Naive thymus-derived CD8-positive, alpha-beta T cell (primary cell): Measurements from ENCODE around the gene ZKSCAN5. TPM values are rescaled to one million over a fixed set of nuclear protein-coding genes. Genes with fewer than 3 reads are reported as not detected.
A peak's percentile ranks its signal among the peaks of the same experiment; 100 is the strongest.
"Not testable (repeated sequence)": the region's sequence is repeated elsewhere in the genome, so short reads cannot be mapped to it uniquely, and the experiment has no call there.

ENCODE experiments used
- ATAC-seq, 2 donors: fragments of 150-1000 bp; cut with Tn5 transposase in 1 of 2; sonication (Bioruptor Pico), chemical (Tn5 transposase) in 1 of 2; 1 replicate in 1 of 2; 2 replicates in 1 of 2; pipeline ENCODE4 v1.10.0; 2021; ENCODE audit warnings: mild to moderate bottlenecking in 2 of 2, moderate library complexity in 2 of 2
- POLR2A ChIA-PET: fragments of 350-600 bp; sonication (Branson Sonifier 250); formaldehyde crosslinking; loops from one replicate; lab custom pipeline; 2021; ENCODE audit warnings: antibody characterized with exemption; lab: Charles Lee
- DNase-seq, 10 donors: peaks; one replicate each; pipeline versions ENCODE4 v3.0.0 to v3.0.0-alpha.2; 2020 to 2022
- H3K27ac Mint-ChIP-seq, 10 donors: one replicate each; pipeline ENCODE4 v1.8.0; 2020 to 2022; ENCODE audit warnings: mild to moderate bottlenecking in 10 of 10, mixed read lengths in 10 of 10, moderate library complexity in 4 of 10, inconsistent platforms in 1 of 10
- H3K27me3 Mint-ChIP-seq, 5 donors: one replicate each; pipeline ENCODE4 v1.8.0; 2021 to 2022; ENCODE audit warnings: mixed read lengths in 5 of 5
- H3K36me3 Mint-ChIP-seq, 3 donors: one replicate each; pipeline ENCODE4 v1.8.0; 2020 to 2022; ENCODE audit warnings: mixed read lengths in 3 of 3, mild to moderate bottlenecking in 2 of 3, inconsistent platforms in 1 of 3
- H3K4me1 Mint-ChIP-seq, 4 donors: one replicate each; pipeline ENCODE4 v1.8.0; 2021 to 2022; ENCODE audit warnings: mixed read lengths in 4 of 4
- H3K4me3 Mint-ChIP-seq, 10 donors: one replicate each; pipeline ENCODE4 v1.8.0; 2020 to 2022; ENCODE audit warnings: mild to moderate bottlenecking in 10 of 10, mixed read lengths in 10 of 10, moderate library complexity in 6 of 10, inconsistent platforms in 1 of 10
- H3K9me3 Mint-ChIP-seq, 9 donors: one replicate each; pipeline ENCODE4 v1.8.0; 2020 to 2022; ENCODE audit warnings: mixed read lengths in 9 of 9, mild to moderate bottlenecking in 3 of 9, inconsistent platforms in 1 of 9, moderate library complexity in 1 of 9
- polyA plus RNA-seq, 3 donors: library from polyadenylated mRNA; unstranded; fragments of 300-500 nt; fragmentation: Illumina TruSeq; gene quantifications; one replicate each; pipeline ENCODE4 v1.2.3, GENCODE V29; 2021
- total RNA-seq, 8 experiments: library from RNA in 2 of 8; stranded (reverse) in 2 of 8; gene quantifications; one replicate each; pipeline ENCODE4 v1.2.3 and lab custom pipeline; 2021 to 2026

The ZKSCAN5 gene
- total and polyA plus RNA-seq, 5 experiments from 2014 or later, result 3.0 to 9.9 (median 5.7) TPM

DNA sequence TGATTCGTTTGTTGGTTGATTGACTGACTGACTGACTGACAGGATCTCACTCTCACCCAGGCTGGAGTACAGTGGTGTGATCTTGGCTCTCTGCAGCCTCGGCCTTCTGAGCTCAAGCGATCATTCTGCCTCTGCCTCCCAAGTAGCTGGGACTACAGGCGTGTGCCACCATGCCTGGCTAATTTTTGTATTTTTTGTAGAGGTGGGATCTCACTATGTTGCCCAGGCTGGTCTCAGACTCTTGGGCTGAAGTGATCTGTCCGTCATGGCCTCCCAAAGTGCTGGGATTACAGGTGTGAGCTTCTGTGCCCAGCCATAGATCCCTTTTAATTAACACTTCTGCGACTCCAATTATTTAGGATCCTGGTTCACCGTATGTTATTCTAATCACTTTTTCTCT, 64.3 kb downstream of the ZKSCAN5 start:
- Mint-ChIP-seq H3K4me1 (peaks cover 10 to 27% (median 20%) of the 10 kb centered on the region in 4 donors), H3K27ac (peak overlapping the region in 2 of 10 donors; percentile 21 to 29), H3K36me3 (peaks cover 5 to 77% (median 15%) of the 10 kb centered on the region in 3 donors)
- DNase-seq, POLR2A ChIA-PET, H3K4me3 Mint-ChIP-seq, H3K9me3 Mint-ChIP-seq, H3K27me3 Mint-ChIP-seq, ATAC-seq: not testable (repeated sequence)

DNA sequence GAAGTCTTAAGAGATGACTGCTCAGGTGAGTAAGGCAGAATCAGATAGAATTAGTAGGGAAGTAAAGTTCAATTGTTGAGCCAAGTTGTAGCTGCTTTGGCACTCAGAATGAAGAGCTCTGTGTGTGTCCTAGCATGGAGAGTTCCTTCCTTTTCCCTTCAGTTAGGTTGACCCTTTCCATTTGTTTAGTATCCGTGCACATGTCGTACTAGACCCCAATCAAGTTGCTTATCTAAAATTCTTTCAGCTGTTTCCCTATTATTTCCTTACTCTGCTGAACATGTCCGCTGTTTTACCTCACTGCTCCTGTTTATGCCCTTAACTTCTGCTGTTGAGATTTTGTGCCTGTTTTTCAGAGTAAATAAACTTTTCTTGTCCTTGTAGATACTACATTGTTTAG, 67.3 kb downstream of the ZKSCAN5 start:
- no peak for ATAC-seq
- H3K36me3 Mint-ChIP-seq, result peaks cover 5 to 57% (median 14%) of the 10 kb centered on the region in 3 donors
- no peaks in the 10 kb centered on the region for H3K27me3 Mint-ChIP-seq

GRCh38 chr7:99573257-99573656, 68.8 kb downstream of the ZKSCAN5 start:
- H3K27ac Mint-ChIP-seq, result peak overlapping the region in 3 of 10 donors; percentile 29 to 55 (median 53)
- POLR2A ChIA-PET, result no interaction called here
- ATAC-seq, result no peak
- no peak for DNase-seq
- H3K27me3 Mint-ChIP-seq, result no peaks in the 10 kb centered on the region
- peaks cover 5 to 51% (median 14%) of the 10 kb centered on the region in 3 donors for H3K36me3 Mint-ChIP-seq
- peaks cover 2 to 16% (median 5%) of the 10 kb centered on the region in 4 donors for H3K4me1 Mint-ChIP-seq
- H3K9me3 Mint-ChIP-seq, result no peaks in the 10 kb centered on the region
- no peak overlapping the region for H3K4me3 Mint-ChIP-seq

More for the DNA sequence above, 67.3 kb downstream of the ZKSCAN5 start:
- Mint-ChIP-seq H3K4me1 (peaks cover 2 to 16% (median 5%) of the 10 kb centered on the region in 4 donors), H3K4me3 (no peak overlapping the region), H3K27ac (peak overlapping the region in 8 of 10 donors; percentile 1 to 88 (median 16)), H3K9me3 (no peaks in the 10 kb centered on the region)
- DNase-seq, result no peak
- POLR2A ChIA-PET, result no interaction called here

DNA sequence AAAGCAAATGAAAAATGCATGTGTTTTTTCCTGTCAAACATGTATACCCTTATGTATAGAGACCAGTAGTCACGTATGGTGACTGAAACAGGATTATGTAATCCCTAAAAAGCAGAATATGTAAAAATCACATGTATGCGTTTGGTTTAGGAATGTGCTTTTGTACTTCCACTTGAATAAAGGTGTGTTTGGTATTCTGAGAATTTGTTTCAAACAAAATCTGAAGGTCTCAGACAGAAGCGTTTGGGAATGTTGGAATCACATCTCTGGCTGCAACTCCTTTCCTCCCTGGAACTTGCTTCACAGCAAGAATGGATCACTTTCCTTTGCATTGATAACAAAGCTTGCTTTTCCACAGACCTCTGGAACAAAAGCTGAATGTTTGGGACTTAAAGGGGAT, 71.8 kb downstream of the ZKSCAN5 start:
- peaks cover 8 to 22% (median 14%) of the 10 kb centered on the region in 4 donors for H3K4me1 Mint-ChIP-seq
- peaks cover 0 to 2% (median 0%) of the 10 kb centered on the region in 5 donors for H3K27me3 Mint-ChIP-seq
- no peak for DNase-seq
- POLR2A ChIA-PET, result no interaction called here
- peak overlapping the region in 4 of 10 donors; percentile 20 to 46 (median 26) for H3K27ac Mint-ChIP-seq
- peaks cover 5 to 28% (median 14%) of the 10 kb centered on the region in 3 donors for H3K36me3 Mint-ChIP-seq
- H3K9me3 Mint-ChIP-seq, result no peaks in the 10 kb centered on the region
- no peak for ATAC-seq
- no peak overlapping the region for H3K4me3 Mint-ChIP-seq

- H3K4me3 Mint-ChIP-seq, result peak overlapping the region; percentile 87 to 98 (median 94)
- H3K36me3 Mint-ChIP-seq, result no peaks in the 10 kb centered on the region
- ATAC-seq, result no peak
- H3K27me3 Mint-ChIP-seq, result peaks cover 0 to 2% (median 0%) of the 10 kb centered on the region in 5 donors
- DNase-seq, result no peak
- peaks cover 6 to 19% (median 15%) of the 10 kb centered on the region in 4 donors for H3K4me1 Mint-ChIP-seq
- POLR2A ChIA-PET, result interaction anchor here (0.6 to 4.9 kb wide), 5 partner anchors 21 to 169 kb away, joined by 4 to 37 read pairs (median 6); partner anchors contain the start of genes ZNF394, ZNF655 and ZSCAN25
- H3K27ac Mint-ChIP-seq, result peak overlapping the region; percentile 68 to 96 (median 82)
- no peaks in the 10 kb centered on the region for H3K9me3 Mint-ChIP-seq
Measured at GRCh38 chr7:99579281-99579955, 75.0 kb downstream of the ZKSCAN5 start.

- ATAC-seq, result peak; percentile 92
- peak; percentile 51 to 84 (median 65) for DNase-seq
- H3K9me3 Mint-ChIP-seq, result no peaks in the 10 kb centered on the region
- POLR2A ChIA-PET, result interaction anchor here (0.6 to 4.9 kb wide), 9 partner anchors 22 to 170 kb away, joined by 3 to 37 read pairs (median 4); partner anchors contain the start of genes FAM200A, ZKSCAN5, ZNF394 and ZNF655
- peaks cover 6 to 19% (median 15%) of the 10 kb centered on the region in 4 donors for H3K4me1 Mint-ChIP-seq
- H3K27ac Mint-ChIP-seq, result peak overlapping the region; percentile 80 to 96 (median 94)
- H3K27me3 Mint-ChIP-seq, result peaks cover 0 to 2% (median 0%) of the 10 kb centered on the region in 5 donors
- peak overlapping the region; percentile 87 to 98 (median 94) for H3K4me3 Mint-ChIP-seq
- no peaks in the 10 kb centered on the region for H3K36me3 Mint-ChIP-seq
Measured at GRCh38 chr7:99579956-99580777, 75.7 kb downstream of the ZKSCAN5 start.

GRCh38 chr7:99580778-99581332, 76.4 kb downstream of the ZKSCAN5 start:
- not testable (repeated sequence) for ATAC-seq, H3K36me3 Mint-ChIP-seq, H3K27me3 Mint-ChIP-seq, H3K9me3 Mint-ChIP-seq, DNase-seq
- POLR2A ChIA-PET, result interaction anchor here (0.6 to 4.9 kb wide), 11 partner anchors 22 to 653 kb away, joined by 3 to 37 read pairs (median 4); partner anchors contain the start of genes FAM200A, ZKSCAN5, ZNF394 and ZNF655
- peak overlapping the region; percentile 87 to 98 (median 94) for H3K4me3 Mint-ChIP-seq
- H3K27ac Mint-ChIP-seq, result peak overlapping the region; percentile 80 to 96 (median 94)
- H3K4me1 Mint-ChIP-seq, result peaks cover 6 to 19% (median 15%) of the 10 kb centered on the region in 4 donors

Other genes with a start within 250 kb of the ZKSCAN5 start
- gene MYH16, start 231.8 kb upstream of the ZKSCAN5 start, total RNA-seq, result not detected
- gene MYH16, start 231.8 kb upstream of the ZKSCAN5 start, polyA plus RNA-seq, result not detected
- gene ARPC1A, start 178.8 kb upstream of the ZKSCAN5 start, total RNA-seq, result 10 to 100 TPM; 45.5 to 47.2 TPM
- gene ARPC1A, start 178.8 kb upstream of the ZKSCAN5 start, polyA plus RNA-seq, result 10 to 100 TPM; 42.7 to 74.8 (median 63.6) TPM
- gene ARPC1B, start 129.9 kb upstream of the ZKSCAN5 start, total RNA-seq, result 100 to 1,000 TPM; 165 to 170 TPM
- 100 to 1,000 TPM; 597 to 712 (median 662) TPM for gene ARPC1B, start 129.9 kb upstream of the ZKSCAN5 start, polyA plus RNA-seq
- gene PDAP1, start 96.1 kb upstream of the ZKSCAN5 start, total RNA-seq, result 10 to 100 TPM; 70.2 to 75.1 TPM
- 10 to 100 TPM; 24.0 to 35.6 (median 33.4) TPM for gene PDAP1, start 96.1 kb upstream of the ZKSCAN5 start, polyA plus RNA-seq
- gene BUD31, start 95.7 kb upstream of the ZKSCAN5 start, total RNA-seq, result 10 to 100 TPM; 61.7 to 74.6 TPM
- gene BUD31, start 95.7 kb upstream of the ZKSCAN5 start, polyA plus RNA-seq, result 100 to 1,000 TPM; 151 to 216 (median 170) TPM
- 10 to 100 TPM; 11.5 to 13.8 TPM for gene PTCD1, start 65.9 kb upstream of the ZKSCAN5 start, total RNA-seq
- gene PTCD1, start 65.9 kb upstream of the ZKSCAN5 start, polyA plus RNA-seq, result 1 to 10 TPM; 2.0 to 3.9 (median 3.2) TPM
- 10 to 100 TPM; 48.6 to 55.2 TPM for gene CPSF4, start 65.7 kb upstream of the ZKSCAN5 start, total RNA-seq
- 10 to 100 TPM; 22.9 to 31.3 (median 28.1) TPM for gene CPSF4, start 65.7 kb upstream of the ZKSCAN5 start, polyA plus RNA-seq
- gene ATP5MF, start 38.5 kb upstream of the ZKSCAN5 start, total RNA-seq, result 100 to 1,000 TPM; 150 to 165 TPM
- gene ATP5MF, start 38.5 kb upstream of the ZKSCAN5 start, polyA plus RNA-seq, result 100 to 1,000 TPM; 421 to 484 (median 453) TPM
- gene ZNF789, start 31.8 kb upstream of the ZKSCAN5 start, total RNA-seq, result 10 to 100 TPM; 22.8 to 31.8 TPM
- 1 to 10 TPM; 7.3 to 8.2 (median 8.0) TPM for gene ZNF789, start 31.8 kb upstream of the ZKSCAN5 start, polyA plus RNA-seq
- gene ZNF394, start 4.4 kb upstream of the ZKSCAN5 start, total RNA-seq, result 100 to 1,000 TPM; 107 to 120 TPM
- 10 to 100 TPM; 58.5 to 67.1 (median 60.8) TPM for gene ZNF394, start 4.4 kb upstream of the ZKSCAN5 start, polyA plus RNA-seq
- 10 to 100 TPM in 1 of 2 experiments, 1 to 10 TPM in 1; 8.6 to 11.3 TPM for gene FAM200A, start 47.5 kb downstream of the ZKSCAN5 start, total RNA-seq
- 1 to 10 TPM; 3.2 to 6.3 (median 5.4) TPM for gene FAM200A, start 47.5 kb downstream of the ZKSCAN5 start, polyA plus RNA-seq
- 100 to 1,000 TPM; 179 to 181 TPM for gene ZNF655, start 54.0 kb downstream of the ZKSCAN5 start, total RNA-seq
- 10 to 100 TPM; 70.3 to 86.3 (median 74.3) TPM for gene ZNF655, start 54.0 kb downstream of the ZKSCAN5 start, polyA plus RNA-seq
- 1 to 10 TPM; 2.3 to 2.5 TPM for gene TMEM225B, start 93.6 kb downstream of the ZKSCAN5 start, total RNA-seq
- 1 to 10 TPM; 2.7 to 3.4 (median 2.8) TPM for gene TMEM225B, start 93.6 kb downstream of the ZKSCAN5 start, polyA plus RNA-seq
- 10 to 100 TPM; 57.1 to 57.8 TPM for gene ZSCAN25, start 112.3 kb downstream of the ZKSCAN5 start, total RNA-seq
- 10 to 100 TPM in 2 of 3 donors, 1 to 10 TPM in 1; 9.2 to 19.0 (median 16.2) TPM for gene ZSCAN25, start 112.3 kb downstream of the ZKSCAN5 start, polyA plus RNA-seq
- gene CYP3A5, start 175.3 kb downstream of the ZKSCAN5 start, total RNA-seq, result under 1 TPM in 1 of 2 experiments, not detected in 1; 0.16 TPM
- gene CYP3A5, start 175.3 kb downstream of the ZKSCAN5 start, polyA plus RNA-seq, result under 1 TPM; 0.14 to 0.41 (median 0.20) TPM
- not detected for gene CYP3A7, start 230.5 kb downstream of the ZKSCAN5 start, total RNA-seq
- gene CYP3A7, start 230.5 kb downstream of the ZKSCAN5 start, polyA plus RNA-seq, result not detected